ENCODE data around the gene AK4.

DNA sequence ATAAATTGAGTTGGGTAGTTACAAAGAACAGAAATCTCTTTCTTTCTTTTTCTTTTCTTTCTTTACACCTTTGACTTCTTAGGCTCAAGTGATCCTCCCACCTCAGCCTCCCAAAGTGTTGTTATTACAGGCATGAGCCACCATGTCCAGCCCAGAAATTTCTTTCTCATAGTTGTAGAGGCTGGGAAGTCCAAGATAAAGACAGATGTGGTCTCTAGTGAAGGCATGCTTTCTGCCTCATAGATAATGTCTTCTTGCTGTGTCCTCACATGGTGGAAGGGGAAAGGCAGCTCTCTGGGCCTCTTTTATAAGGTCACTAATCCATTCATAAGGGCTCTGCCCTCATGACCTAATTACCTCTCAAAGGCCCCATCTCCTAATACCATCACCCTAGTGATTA lies 97.3 kb downstream of the AK4 start:
- TF ChIP-seq, protein P1, sequence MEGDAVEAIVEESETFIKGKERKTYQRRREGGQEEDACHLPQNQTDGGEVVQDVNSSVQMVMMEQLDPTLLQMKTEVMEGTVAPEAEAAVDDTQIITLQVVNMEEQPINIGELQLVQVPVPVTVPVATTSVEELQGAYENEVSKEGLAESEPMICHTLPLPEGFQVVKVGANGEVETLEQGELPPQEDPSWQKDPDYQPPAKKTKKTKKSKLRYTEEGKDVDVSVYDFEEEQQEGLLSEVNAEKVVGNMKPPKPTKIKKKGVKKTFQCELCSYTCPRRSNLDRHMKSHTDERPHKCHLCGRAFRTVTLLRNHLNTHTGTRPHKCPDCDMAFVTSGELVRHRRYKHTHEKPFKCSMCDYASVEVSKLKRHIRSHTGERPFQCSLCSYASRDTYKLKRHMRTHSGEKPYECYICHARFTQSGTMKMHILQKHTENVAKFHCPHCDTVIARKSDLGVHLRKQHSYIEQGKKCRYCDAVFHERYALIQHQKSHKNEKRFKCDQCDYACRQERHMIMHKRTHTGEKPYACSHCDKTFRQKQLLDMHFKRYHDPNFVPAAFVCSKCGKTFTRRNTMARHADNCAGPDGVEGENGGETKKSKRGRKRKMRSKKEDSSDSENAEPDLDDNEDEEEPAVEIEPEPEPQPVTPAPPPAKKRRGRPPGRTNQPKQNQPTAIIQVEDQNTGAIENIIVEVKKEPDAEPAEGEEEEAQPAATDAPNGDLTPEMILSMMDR (IDR thresholded peaks at IDR 0.05; ENCODE audit: poor library complexity) = no peak
- TF ChIP-seq EZH2 (IDR thresholded peaks at IDR 0.05; ENCODE audit: borderline replicate concordance) (no peak), EZH2phosphoT487 (IDR thresholded peaks at IDR 0.05; ENCODE audit: low read depth, severe bottlenecking, unreplicated experiment) (no peak)
